Vagina (tissue), 2 donors: ENCODE data around the gene OR4X1.

Source experiments
- CTCF ChIP-seq, 3 experiments: fragments of 450-650 bp in 2 of 3; fragments of 200-600 bp in 1 of 3; sonication (generic) in 1 of 3; IDR thresholded peaks; one replicate each; pipeline ENCODE4 v1.5.1; 2017 to 2019; ENCODE audit warnings: antibody characterized with exemption in 3 of 3, mild to moderate bottlenecking in 2 of 3, moderate library complexity in 2 of 3
- POLR2A ChIP-seq, 2 donors: fragments of 450-650 bp; IDR thresholded peaks; one replicate each; pipeline ENCODE4 v1.6.1; 2017; ENCODE audit warnings: antibody characterized with exemption in 2 of 2, mild to moderate bottlenecking in 2 of 2, moderate library complexity in 2 of 2

- no peak for TF ChIP-seq CTCF (IDR thresholded peaks at IDR 0.05)
- no peak for TF ChIP-seq POLR2A (IDR thresholded peaks at IDR 0.05)
Measured at GRCh38 chr11:48270621-48271020, 7.0 kb downstream of the OR4X1 start.
